ENCODE data around the gene CHAMP1.

DNA sequence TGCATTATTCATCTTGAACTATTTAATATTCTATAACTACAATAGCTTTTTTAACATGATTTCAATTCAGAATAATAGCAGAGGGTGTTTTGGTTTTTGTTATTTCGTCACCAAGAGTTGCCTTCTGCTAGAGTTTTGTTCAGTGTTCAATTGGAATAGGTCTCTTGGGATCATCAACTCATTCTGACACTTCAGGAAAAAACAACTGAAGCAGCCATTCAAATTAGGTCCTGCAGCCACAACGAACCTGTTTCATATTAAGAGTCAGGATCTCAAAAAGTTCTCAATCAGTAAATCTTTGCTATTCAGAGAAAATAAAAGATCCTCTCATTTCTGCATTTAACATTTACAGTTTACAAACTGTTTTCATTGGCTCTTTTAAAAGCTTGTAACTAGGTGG lies 2.4 kb upstream of the CHAMP1 start:
- TF ChIP-seq, protein P1, sequence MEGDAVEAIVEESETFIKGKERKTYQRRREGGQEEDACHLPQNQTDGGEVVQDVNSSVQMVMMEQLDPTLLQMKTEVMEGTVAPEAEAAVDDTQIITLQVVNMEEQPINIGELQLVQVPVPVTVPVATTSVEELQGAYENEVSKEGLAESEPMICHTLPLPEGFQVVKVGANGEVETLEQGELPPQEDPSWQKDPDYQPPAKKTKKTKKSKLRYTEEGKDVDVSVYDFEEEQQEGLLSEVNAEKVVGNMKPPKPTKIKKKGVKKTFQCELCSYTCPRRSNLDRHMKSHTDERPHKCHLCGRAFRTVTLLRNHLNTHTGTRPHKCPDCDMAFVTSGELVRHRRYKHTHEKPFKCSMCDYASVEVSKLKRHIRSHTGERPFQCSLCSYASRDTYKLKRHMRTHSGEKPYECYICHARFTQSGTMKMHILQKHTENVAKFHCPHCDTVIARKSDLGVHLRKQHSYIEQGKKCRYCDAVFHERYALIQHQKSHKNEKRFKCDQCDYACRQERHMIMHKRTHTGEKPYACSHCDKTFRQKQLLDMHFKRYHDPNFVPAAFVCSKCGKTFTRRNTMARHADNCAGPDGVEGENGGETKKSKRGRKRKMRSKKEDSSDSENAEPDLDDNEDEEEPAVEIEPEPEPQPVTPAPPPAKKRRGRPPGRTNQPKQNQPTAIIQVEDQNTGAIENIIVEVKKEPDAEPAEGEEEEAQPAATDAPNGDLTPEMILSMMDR (conservative IDR thresholded peaks at IDR 0.05), result no peak
- no peak for TF ChIP-seq ZFX (IDR thresholded peaks at IDR 0.05)

Data from C4-2B (cell line).